Mucosa of rectum (tissue), 2 donors: ENCODE measurements around the gene LY6G5C.

Experiments used
- H3K27ac ChIP-seq, 2 donors: one replicate each; pipeline ENCODE4 v1.7.0; 2013; ENCODE audit warnings: inconsistent platforms in 2 of 2, low read depth in 2 of 2, low read length in 2 of 2
- H3K27me3 ChIP-seq, 2 donors: one replicate each; pipeline ENCODE4 v1.7.0; 2013; ENCODE audit warnings: low read length in 2 of 2; ENCODE audit not compliant: control insufficient read depth in 2 of 2, insufficient read depth in 2 of 2
- H3K36me3 ChIP-seq, 2 donors: one replicate each; pipeline ENCODE4 v1.7.0; 2013; ENCODE audit warnings: low read length in 2 of 2; ENCODE audit not compliant: control insufficient read depth in 2 of 2, insufficient read depth in 2 of 2
- H3K4me1 ChIP-seq, 2 donors: one replicate each; pipeline ENCODE4 v1.7.0; 2013; ENCODE audit warnings: low read length in 2 of 2, mild to moderate bottlenecking in 1 of 2; ENCODE audit not compliant: control insufficient read depth in 2 of 2, insufficient read depth in 2 of 2
- H3K4me3 ChIP-seq, 2 donors: one replicate each; pipeline ENCODE4 v1.7.0; 2013; ENCODE audit warnings: low read length in 2 of 2
- H3K9ac ChIP-seq, 2 donors: one replicate each; pipeline ENCODE4 v1.7.0; 2013; ENCODE audit warnings: low read length in 2 of 2, low read depth in 1 of 2, mild to moderate bottlenecking in 1 of 2
- H3K9me3 ChIP-seq, 2 donors: one replicate each; pipeline ENCODE4 v1.7.0; 2013; ENCODE audit warnings: low read length in 2 of 2; ENCODE audit not compliant: control insufficient read depth in 2 of 2
- donor health status: healthy.
- donor health status: Normal muscosa, but diverticular disease.

LY6G5C gene

DNA sequence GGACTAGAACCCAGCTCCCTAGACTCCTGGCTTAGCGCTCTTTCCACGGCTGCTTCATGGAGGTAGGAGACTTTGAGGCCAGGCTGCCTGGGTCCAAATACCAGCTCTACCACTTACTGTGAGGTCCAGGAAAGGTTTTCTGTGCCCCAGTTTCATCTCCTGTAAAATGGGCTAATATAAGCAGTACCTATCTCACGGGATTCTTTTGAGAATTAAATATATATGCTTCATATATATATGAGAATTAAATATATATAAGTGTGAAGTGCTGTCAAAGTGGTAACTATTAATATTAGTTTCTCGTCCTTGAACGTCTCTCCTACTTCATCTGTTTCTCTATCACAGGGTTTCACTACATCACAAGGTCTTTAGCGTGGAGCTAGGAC lies 10.2 kb upstream of the LY6G5C start:
- Histone ChIP-seq H3K36me3 (peaks cover 69 to 81% of the 10 kb centered on the region in 2 donors), H3K4me1 (peaks cover 8 to 19% of the 10 kb centered on the region in 2 donors), H3K9me3 (no peaks in the 10 kb centered on the region), H3K4me3 (no peak overlapping the region), H3K27me3 (no peaks in the 10 kb centered on the region), H3K27ac (peak overlapping the region; percentile 56 to 64), H3K9ac (no peak overlapping the region)

DNA sequence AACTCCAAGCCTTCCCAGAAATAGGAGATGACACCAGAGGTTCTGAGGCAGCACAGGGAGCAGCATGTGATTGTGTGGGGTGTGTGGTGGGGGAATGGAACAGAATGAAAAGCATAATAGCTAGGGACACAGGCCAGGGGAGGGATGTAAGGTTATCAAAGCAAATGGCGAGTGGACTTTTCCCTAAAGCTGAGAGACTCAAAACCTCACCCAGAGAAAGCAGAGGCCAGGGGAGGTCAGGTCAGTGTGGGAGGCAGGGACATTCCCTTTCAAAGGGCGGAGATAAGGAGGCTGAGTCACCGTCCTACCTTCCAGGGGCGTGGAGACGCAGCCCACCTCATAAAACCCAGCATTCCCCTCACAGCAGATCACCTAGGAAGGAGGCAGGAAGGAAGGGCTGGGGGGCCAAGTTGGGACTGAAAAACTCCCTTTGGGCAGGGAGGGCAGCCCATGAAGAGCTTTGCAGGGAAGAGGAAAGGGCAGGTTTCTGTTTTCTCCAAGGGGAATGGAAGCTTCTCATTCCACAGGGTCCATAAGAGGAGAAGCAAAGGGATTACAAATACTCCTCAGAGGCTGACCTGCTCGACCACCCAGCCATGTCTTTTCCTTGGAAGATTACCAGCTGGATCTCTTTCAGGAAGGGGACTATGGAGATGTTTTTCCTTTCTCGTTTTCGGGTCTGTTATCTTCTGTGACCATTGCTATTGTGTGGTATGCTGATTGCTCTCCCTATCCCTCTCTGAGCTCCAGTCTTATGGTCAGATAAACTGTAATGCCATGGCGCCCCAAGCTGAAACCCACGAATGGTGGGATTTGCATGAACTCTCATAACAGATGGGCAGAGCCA lies 9.6 kb upstream of the LY6G5C start:
- H3K4me3 ChIP-seq: no peak overlapping the region
- no peaks in the 10 kb centered on the region for H3K9me3 ChIP-seq
- H3K27me3 ChIP-seq: no peaks in the 10 kb centered on the region
- H3K9ac ChIP-seq: peak overlapping the region in 1 of 2 donors; percentile 1
- peaks cover 8 to 19% of the 10 kb centered on the region in 2 donors for H3K4me1 ChIP-seq
- H3K36me3 ChIP-seq: peaks cover 69 to 81% of the 10 kb centered on the region in 2 donors
- peak overlapping the region; percentile 56 to 64 for H3K27ac ChIP-seq

DNA sequence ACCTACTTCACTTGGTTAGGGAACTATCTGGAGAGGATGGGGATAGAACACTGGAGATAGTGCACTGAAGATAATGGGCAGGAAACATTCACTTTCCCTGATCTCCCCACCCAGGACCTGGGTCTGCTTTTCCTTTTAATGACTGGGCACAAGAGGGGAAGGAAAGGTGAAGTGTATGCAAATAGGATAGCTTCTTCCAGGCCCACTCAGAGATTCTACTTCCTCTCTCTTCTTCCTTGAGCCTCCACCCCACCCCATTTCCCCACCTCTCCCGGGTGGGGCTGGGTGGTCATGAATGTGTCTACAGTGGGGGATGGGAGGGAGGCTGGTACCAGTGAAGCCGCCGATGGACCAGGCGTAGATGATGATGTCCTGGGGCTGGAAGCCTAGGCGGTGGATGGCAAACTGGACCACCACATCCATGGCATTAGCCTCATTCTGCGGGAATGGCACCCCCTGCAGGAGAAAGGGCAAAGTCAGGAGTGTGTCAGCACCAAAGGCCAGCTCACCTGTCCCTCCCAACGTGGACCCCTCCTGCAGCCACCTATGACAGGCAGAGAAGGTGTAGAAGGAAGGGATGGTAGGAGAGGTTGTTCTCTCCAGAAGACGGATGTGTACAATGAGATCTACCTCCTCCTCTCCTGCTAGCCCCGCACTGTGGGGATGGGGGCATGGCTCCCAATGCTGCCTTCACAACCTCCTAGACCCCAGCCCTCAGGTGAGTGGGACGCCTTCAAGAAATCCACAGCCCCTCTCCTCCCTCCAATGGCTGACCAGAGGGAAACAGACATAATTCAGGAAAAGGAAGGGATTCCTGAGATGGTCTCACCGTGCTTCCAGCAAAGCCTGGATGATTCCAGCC lies 8.6 kb upstream of the LY6G5C start:
- H3K27ac ChIP-seq: peak overlapping the region; percentile 35 to 42
- no peak overlapping the region for H3K4me3 ChIP-seq
- peak overlapping the region in 1 of 2 donors; percentile 1 for H3K9ac ChIP-seq

DNA sequence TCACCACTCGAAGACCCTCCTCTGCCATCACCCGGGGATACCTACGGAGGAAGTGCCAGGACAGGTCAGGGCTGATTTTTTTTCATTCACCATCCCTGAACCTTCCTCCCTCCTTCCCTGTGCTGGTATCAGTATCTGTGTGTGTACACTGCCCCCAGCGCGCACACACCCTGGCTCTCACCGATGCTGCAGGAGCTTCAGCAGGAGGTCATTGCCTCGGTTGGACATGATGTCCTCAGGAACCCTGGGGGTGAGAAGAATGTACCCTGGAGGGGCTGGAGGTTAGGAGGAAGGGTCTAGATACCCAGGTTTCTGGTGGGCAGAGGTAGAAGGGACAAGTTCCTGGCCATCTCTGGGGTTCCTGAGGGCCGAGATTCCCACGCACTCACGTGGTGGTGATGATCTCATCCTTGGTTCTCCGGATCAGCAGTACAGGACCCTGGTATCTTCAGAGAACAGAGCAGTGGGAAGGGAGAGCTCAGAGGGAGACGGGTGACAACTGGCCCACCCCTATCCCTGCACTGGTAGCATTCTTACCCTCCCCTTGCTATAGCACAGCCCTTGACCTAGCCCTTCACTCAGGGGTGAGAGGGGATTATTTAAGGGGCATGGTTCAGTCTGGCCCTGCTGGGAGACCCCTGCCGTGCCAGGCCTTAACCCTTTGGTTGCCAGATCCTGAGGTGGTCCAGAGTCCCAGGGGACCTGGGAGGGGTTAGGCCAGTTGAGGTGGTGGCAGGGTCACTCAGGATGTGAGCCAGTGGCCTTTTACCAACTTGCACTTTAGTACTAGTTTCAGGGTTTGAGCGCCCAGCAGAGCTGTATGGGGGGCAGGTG lies 7.2 kb upstream of the LY6G5C start:
- H3K27me3 ChIP-seq: no peaks in the 10 kb centered on the region
- H3K4me1 ChIP-seq: peaks cover 8 to 19% of the 10 kb centered on the region in 2 donors
- no peak overlapping the region for H3K4me3 ChIP-seq
- no peak overlapping the region for H3K9ac ChIP-seq
- no peaks in the 10 kb centered on the region for H3K9me3 ChIP-seq
- peaks cover 51 to 61% of the 10 kb centered on the region in 2 donors for H3K36me3 ChIP-seq
- H3K27ac ChIP-seq: no peak overlapping the region

More for the DNA sequence above, 8.6 kb upstream of the LY6G5C start:
- Histone ChIP-seq H3K36me3 (peaks cover 62 to 73% of the 10 kb centered on the region in 2 donors), H3K27me3 (no peaks in the 10 kb centered on the region), H3K4me1 (peaks cover 8 to 19% of the 10 kb centered on the region in 2 donors), H3K9me3 (no peaks in the 10 kb centered on the region)

DNA sequence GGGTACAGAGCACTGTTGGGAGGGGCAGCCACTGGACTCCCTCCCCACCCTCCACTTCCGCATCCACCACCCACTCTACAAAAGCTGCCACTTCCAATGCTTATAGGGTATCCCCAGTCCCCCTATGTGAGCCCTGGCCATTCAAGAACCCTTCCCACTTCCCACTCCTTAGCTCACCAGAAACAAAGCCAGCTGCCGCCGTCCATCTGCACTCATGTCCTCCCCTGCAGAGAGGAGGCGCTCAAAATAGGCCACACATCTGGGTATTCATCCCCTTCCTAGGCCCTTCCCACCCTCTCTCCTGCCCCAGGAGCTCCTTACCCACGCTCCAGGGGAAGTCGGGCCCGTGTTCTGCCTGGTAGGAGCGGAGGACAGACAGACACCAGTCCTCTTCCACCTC lies 6.5 kb upstream of the LY6G5C start:
- Histone ChIP-seq H3K9me3 (no peaks in the 10 kb centered on the region), H3K4me1 (peaks cover 8 to 19% of the 10 kb centered on the region in 2 donors), H3K27me3 (no peaks in the 10 kb centered on the region), H3K36me3 (peaks cover 45 to 55% of the 10 kb centered on the region in 2 donors), H3K4me3 (no peak overlapping the region), H3K27ac (no peak overlapping the region), H3K9ac (no peak overlapping the region)

DNA sequence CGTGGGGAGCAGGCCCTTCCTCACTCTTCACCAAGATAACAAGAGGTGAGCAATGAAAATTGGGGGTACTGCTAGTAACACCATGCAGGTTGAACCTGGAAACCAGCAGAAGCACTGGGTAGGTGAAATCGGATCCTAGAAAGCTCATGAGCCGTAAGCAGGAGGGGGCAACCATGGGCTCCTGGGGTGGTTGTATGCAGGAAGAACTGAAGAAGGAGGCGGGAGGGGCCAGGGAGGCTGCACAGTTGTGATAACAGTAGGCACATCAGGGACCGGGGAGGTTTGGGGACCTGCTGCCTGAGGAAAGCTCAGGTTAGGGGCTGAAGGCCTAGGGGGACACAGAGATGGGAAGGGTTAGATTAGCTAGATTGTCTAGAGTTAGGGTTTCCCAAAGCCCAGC lies 5.6 kb upstream of the LY6G5C start:
- Histone ChIP-seq H3K36me3 (peaks cover 43 to 49% of the 10 kb centered on the region in 2 donors), H3K4me1 (peaks cover 10 to 21% of the 10 kb centered on the region in 2 donors)

DNA sequence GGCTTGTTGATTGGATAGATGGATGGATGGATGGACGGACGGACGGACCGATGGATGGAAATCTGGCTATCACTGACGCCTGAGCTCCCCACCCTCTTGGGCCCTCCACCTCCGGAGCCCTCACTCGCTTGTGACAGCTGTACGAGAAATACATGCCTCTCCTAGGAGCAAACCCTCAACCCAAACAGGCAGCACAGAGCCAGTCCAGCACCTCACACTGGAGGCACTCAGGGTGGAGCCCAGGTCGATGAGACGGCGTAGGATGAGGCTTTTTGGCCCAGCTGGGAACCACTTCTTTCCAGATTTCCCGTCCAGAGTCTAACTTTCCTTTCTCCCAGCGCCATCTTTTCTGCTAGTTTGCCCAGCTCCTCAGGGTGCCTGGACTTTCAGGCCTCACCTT lies 2.7 kb upstream of the LY6G5C start:
- Histone ChIP-seq H3K4me1 (peaks cover 10 to 13% of the 10 kb centered on the region in 2 donors), H3K27me3 (no peaks in the 10 kb centered on the region), H3K27ac (peak overlapping the region; percentile 69 to 80), H3K36me3 (peaks cover 17 to 22% of the 10 kb centered on the region in 2 donors), H3K9me3 (no peaks in the 10 kb centered on the region), H3K4me3 (peak overlapping the region; percentile 57 to 62), H3K9ac (peak overlapping the region in 1 of 2 donors; percentile 47)

More for the DNA sequence above, 5.6 kb upstream of the LY6G5C start:
- Histone ChIP-seq H3K27me3 (no peaks in the 10 kb centered on the region), H3K9ac (no peak overlapping the region), H3K27ac (no peak overlapping the region), H3K9me3 (no peaks in the 10 kb centered on the region), H3K4me3 (no peak overlapping the region)

DNA sequence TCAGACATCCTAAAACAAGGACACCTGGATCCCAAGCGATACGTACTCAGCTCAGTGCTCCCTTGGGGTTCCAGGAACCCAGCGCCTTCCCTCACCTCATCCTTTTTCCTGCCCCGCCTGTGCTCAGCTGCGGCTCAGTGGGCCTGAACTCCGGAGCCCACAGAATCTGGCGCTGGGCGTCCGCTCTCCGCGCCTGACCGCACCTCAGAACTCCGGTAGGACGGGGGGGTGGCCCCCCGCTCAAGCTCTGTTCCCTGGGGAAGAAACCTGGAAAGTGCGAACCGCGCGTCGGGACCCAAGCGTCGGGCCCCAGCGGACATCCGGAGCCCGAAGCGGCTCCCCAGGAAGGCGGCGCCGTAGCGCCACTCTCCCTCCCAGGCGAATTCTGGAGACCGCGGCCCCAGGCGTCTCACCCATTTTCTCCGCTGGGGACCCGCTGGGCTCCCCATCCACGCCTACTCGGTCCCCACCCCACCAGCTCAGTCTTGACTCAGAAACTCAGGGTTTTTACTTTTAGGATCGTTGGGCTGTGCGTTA lies 336 bp upstream of the LY6G5C start:
- Histone ChIP-seq H3K27me3 (no peaks in the 10 kb centered on the region), H3K9me3 (no peaks in the 10 kb centered on the region), H3K27ac (peak overlapping the region; percentile 65 to 69), H3K36me3 (no peaks in the 10 kb centered on the region), H3K4me3 (peak overlapping the region; percentile 66 to 81), H3K9ac (peak overlapping the region; percentile 75 to 78), H3K4me1 (peaks cover 10 to 13% of the 10 kb centered on the region in 2 donors)

DNA sequence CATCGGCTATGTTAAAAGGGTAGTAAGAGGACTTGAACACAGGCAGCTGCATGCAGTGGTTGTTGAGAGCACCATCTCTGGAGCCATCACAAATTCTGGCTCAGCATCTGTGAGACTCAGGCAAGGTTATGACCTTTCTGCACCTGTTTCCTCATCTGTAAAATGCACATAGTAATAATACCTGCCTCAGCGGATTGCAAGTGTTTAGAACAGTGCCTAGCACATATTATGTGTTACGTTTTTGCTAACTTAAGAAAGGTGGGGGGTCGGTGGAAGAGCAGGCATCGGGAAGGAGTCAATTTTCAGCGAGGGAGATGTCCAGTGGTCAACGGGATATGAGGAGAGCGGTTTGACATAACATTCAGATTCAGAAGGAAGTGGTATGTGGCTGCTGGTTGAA lies 2.9 kb downstream of the LY6G5C start:
- no peak overlapping the region for H3K27ac ChIP-seq
- H3K9me3 ChIP-seq: no peaks in the 10 kb centered on the region
- no peaks in the 10 kb centered on the region for H3K27me3 ChIP-seq
- H3K4me3 ChIP-seq: no peak overlapping the region
- H3K4me1 ChIP-seq: peaks cover 10 to 13% of the 10 kb centered on the region in 2 donors
- H3K36me3 ChIP-seq: peaks cover 3 to 4% of the 10 kb centered on the region in 2 donors
- no peak overlapping the region for H3K9ac ChIP-seq
